ENCODE data around the gene RNASE8. TPM values are rescaled to one million over a fixed set of nuclear protein-coding genes. Genes with fewer than 3 reads are reported as not detected.

RNASE8 gene
- polyA plus RNA-seq, 1 donor from 2014 or later: not detected

DNA sequence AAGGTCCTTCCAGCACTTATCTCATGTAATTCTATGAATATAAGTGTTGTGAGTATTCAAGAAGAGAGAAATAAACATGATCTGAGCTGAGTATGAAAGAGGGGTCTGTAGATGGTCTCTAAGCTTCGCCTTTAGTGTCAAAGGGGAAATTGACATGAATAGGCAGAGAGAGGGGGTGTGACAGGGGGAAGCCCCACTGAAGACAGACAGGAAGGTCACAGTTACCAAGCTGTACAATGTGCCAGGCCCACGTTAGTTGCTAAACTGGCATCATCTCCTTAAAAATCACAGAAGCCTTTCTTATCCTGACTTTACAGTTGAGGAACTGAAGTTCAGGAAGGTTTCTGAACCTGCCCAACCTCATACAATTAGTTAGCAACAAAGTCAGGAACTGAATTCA is 20.1 kb downstream of the RNASE8 start:
- H3K9me3 ChIP-seq (ENCODE audit: low read length): no peaks in the 10 kb centered on the region
- peaks cover 5% of the 10 kb centered on the region for H3K36me3 ChIP-seq (ENCODE audit: insufficient read depth, low read length)
- no peak overlapping the region for H3K9ac ChIP-seq (ENCODE audit: low read length)
- H3K79me2 ChIP-seq (replicated peaks; ENCODE audit: insufficient read depth, low read length): no peaks in the 10 kb centered on the region
- no peaks in the 10 kb centered on the region for H3K27me3 ChIP-seq (ENCODE audit: insufficient read depth, low read depth, low read length)
- H4K20me1 ChIP-seq (ENCODE audit: insufficient read depth): no peaks in the 10 kb centered on the region
- H3K4me2 ChIP-seq (ENCODE audit: low read length): no peak overlapping the region
- no peaks in the 10 kb centered on the region for H3K9me2 ChIP-seq (ENCODE audit: insufficient read depth, low read length)
- TF ChIP-seq, protein P1, sequence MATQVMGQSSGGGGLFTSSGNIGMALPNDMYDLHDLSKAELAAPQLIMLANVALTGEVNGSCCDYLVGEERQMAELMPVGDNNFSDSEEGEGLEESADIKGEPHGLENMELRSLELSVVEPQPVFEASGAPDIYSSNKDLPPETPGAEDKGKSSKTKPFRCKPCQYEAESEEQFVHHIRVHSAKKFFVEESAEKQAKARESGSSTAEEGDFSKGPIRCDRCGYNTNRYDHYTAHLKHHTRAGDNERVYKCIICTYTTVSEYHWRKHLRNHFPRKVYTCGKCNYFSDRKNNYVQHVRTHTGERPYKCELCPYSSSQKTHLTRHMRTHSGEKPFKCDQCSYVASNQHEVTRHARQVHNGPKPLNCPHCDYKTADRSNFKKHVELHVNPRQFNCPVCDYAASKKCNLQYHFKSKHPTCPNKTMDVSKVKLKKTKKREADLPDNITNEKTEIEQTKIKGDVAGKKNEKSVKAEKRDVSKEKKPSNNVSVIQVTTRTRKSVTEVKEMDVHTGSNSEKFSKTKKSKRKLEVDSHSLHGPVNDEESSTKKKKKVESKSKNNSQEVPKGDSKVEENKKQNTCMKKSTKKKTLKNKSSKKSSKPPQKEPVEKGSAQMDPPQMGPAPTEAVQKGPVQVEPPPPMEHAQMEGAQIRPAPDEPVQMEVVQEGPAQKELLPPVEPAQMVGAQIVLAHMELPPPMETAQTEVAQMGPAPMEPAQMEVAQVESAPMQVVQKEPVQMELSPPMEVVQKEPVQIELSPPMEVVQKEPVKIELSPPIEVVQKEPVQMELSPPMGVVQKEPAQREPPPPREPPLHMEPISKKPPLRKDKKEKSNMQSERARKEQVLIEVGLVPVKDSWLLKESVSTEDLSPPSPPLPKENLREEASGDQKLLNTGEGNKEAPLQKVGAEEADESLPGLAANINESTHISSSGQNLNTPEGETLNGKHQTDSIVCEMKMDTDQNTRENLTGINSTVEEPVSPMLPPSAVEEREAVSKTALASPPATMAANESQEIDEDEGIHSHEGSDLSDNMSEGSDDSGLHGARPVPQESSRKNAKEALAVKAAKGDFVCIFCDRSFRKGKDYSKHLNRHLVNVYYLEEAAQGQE (IDR thresholded peaks at IDR 0.05; ENCODE audit: borderline replicate concordance): no peak
- TF ChIP-seq SMC3 (conservative IDR thresholded peaks at IDR 0.05; ENCODE audit: poor library complexity): no peak
- no peak for TF ChIP-seq POLR2AphosphoS5 (IDR thresholded peaks at IDR 0.05)
- TF ChIP-seq RAD21 (conservative IDR thresholded peaks at IDR 0.05): no peak
- TF ChIP-seq EP300 (conservative IDR thresholded peaks at IDR 0.05; ENCODE audit: poor library complexity, severe bottlenecking): no peak
- no peak for TF ChIP-seq EZH2 (IDR thresholded peaks at IDR 0.05; ENCODE audit: borderline replicate concordance, insufficient read depth, low read length, poor library complexity, severe bottlenecking)
- TF ChIP-seq MXI1 (conservative IDR thresholded peaks at IDR 0.05; ENCODE audit: poor library complexity, severe bottlenecking): no peak
- TF ChIP-seq TAF1 (IDR thresholded peaks at IDR 0.05; ENCODE audit: low read depth): no peak
- no peak overlapping the region for H3K27ac ChIP-seq (ENCODE audit: low read length)
- H2AFZ ChIP-seq (ENCODE audit: low read depth, low read length): no peak overlapping the region
- H3K4me3 ChIP-seq (ENCODE audit: low read length): no peak overlapping the region
- no peaks in the 10 kb centered on the region for H3F3A ChIP-seq (ENCODE audit: insufficient read depth, low read length, poor library complexity, severe bottlenecking)

DNA sequence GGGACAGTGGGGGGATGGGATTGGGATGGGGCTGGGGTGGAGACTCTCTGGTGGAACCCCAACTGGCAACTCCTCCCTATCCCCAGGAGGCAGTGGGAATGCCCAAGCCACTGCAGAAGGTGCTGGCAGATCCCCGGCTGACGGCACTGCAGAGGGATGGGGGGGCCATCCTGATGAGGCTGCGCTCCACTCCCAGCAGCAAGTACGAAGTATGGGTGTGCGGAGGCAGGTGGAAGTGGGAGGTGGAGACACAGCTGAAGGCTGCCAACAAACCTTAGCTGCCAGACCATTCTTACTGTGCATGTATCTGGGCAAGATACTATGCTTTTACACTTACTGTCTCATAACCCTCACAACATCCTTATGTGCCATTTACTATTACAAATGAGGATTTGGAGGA is 20.7 kb downstream of the RNASE8 start:
- Histone ChIP-seq H3K27me3 (ENCODE audit: insufficient read depth, low read depth, low read length) (no peaks in the 10 kb centered on the region), H3K27ac (ENCODE audit: low read length) (no peak overlapping the region), H3K4me3 (ENCODE audit: low read length) (no peak overlapping the region), H3K79me2 (replicated peaks; ENCODE audit: insufficient read depth, low read length) (no peaks in the 10 kb centered on the region), H3K4me2 (ENCODE audit: low read length) (no peak overlapping the region), H3F3A (ENCODE audit: insufficient read depth, low read length, poor library complexity, severe bottlenecking) (no peaks in the 10 kb centered on the region), H3K9me3 (ENCODE audit: low read length) (no peaks in the 10 kb centered on the region), H3K36me3 (ENCODE audit: insufficient read depth, low read length) (peaks cover 5% of the 10 kb centered on the region), H3K9ac (ENCODE audit: low read length) (no peak overlapping the region), H2AFZ (ENCODE audit: low read depth, low read length) (no peak overlapping the region), H4K20me1 (ENCODE audit: insufficient read depth) (no peaks in the 10 kb centered on the region), H3K9me2 (ENCODE audit: insufficient read depth, low read length) (no peaks in the 10 kb centered on the region)
- TF ChIP-seq POLR2AphosphoS5 (IDR thresholded peaks at IDR 0.05): no peak
- TF ChIP-seq MXI1 (conservative IDR thresholded peaks at IDR 0.05; ENCODE audit: poor library complexity, severe bottlenecking): no peak
- TF ChIP-seq SMC3 (conservative IDR thresholded peaks at IDR 0.05; ENCODE audit: poor library complexity): no peak
- TF ChIP-seq, protein P1 (IDR thresholded peaks at IDR 0.05; ENCODE audit: borderline replicate concordance): no peak
- TF ChIP-seq RAD21 (conservative IDR thresholded peaks at IDR 0.05): no peak
- TF ChIP-seq EP300 (conservative IDR thresholded peaks at IDR 0.05; ENCODE audit: poor library complexity, severe bottlenecking): no peak
- TF ChIP-seq TAF1 (IDR thresholded peaks at IDR 0.05; ENCODE audit: low read depth): no peak
- TF ChIP-seq, protein P2, sequence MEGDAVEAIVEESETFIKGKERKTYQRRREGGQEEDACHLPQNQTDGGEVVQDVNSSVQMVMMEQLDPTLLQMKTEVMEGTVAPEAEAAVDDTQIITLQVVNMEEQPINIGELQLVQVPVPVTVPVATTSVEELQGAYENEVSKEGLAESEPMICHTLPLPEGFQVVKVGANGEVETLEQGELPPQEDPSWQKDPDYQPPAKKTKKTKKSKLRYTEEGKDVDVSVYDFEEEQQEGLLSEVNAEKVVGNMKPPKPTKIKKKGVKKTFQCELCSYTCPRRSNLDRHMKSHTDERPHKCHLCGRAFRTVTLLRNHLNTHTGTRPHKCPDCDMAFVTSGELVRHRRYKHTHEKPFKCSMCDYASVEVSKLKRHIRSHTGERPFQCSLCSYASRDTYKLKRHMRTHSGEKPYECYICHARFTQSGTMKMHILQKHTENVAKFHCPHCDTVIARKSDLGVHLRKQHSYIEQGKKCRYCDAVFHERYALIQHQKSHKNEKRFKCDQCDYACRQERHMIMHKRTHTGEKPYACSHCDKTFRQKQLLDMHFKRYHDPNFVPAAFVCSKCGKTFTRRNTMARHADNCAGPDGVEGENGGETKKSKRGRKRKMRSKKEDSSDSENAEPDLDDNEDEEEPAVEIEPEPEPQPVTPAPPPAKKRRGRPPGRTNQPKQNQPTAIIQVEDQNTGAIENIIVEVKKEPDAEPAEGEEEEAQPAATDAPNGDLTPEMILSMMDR (IDR thresholded peaks at IDR 0.05; ENCODE audit: poor library complexity, severe bottlenecking): no peak
- TF ChIP-seq EZH2 (IDR thresholded peaks at IDR 0.05; ENCODE audit: borderline replicate concordance, insufficient read depth, low read length, poor library complexity, severe bottlenecking): no peak
